K562 (cell line): Measurements from ENCODE around the gene DEF6. TPM values are rescaled to one million over a fixed set of nuclear protein-coding genes. Genes with fewer than 3 reads are reported as not detected.

Experiments used
- ARID1B ChIP-seq: fragments of 450-650 bp; IDR thresholded peaks from 2 replicates; pipeline ENCODE4 v1.6.1; 2016; ENCODE audit warnings: antibody characterized with exemption, mild to moderate bottlenecking, inconsistent platforms
- ARNT ChIP-seq, 2 experiments: fragments of 450-650 bp; IDR thresholded peaks; 2 replicates each; pipeline ENCODE4 v1.6.1; 2016; ENCODE audit warnings: mild to moderate bottlenecking in 1 of 2
- BACH1 ChIP-seq: fragments of 200-800 bp; sonication (Bioruptor generic); IDR thresholded peaks from 2 replicates; pipeline ENCODE4 v1.6.1; 2016; ENCODE audit warnings: missing genetic modification characterization, missing compliant biosample characterization
- CREB1 ChIP-seq, 2 experiments: sonication (generic) in 1 of 2; formaldehyde crosslinking in 1 of 2; IDR thresholded peaks; 2 replicates each; pipeline versions ENCODE4 v1.6.1 to v1.8.0; 2012 to 2022; ENCODE audit warnings: inconsistent platforms in 1 of 2, mild to moderate bottlenecking in 1 of 2, missing genetic modification reagents in 1 of 2, moderate library complexity in 1 of 2
- CREM ChIP-seq: IDR thresholded peaks from 2 replicates; pipeline ENCODE4 v1.6.1; 2014; ENCODE audit warnings: antibody characterized with exemption, low read depth
- HDAC1 ChIP-seq, 2 experiments: fragments of 450-650 bp; IDR thresholded peaks; 2 replicates each; pipeline ENCODE4 v1.6.1; 2016 to 2017; ENCODE audit warnings: inconsistent platforms in 1 of 2, mild to moderate bottlenecking in 1 of 2, moderate library complexity in 1 of 2
- JUND ChIP-seq, 2 experiments: IDR thresholded peaks; 2 replicates in 1 of 2; 3 replicates in 1 of 2; pipeline ENCODE4 v1.6.1; 2011; ENCODE audit warnings: borderline replicate concordance in 2 of 2, low read depth in 2 of 2, low read length in 2 of 2, improper control_type of control experiment in 1 of 2, missing biosample characterization in 1 of 2, missing genetic modification characterization in 1 of 2, missing genetic modification reagents in 1 of 2
- KLF6 ChIP-seq: fragments of 250-450 bp; sonication (Bioruptor Pico); IDR thresholded peaks from 2 replicates; pipeline ENCODE4 v1.4.0; 2020; ENCODE audit warnings: mild to moderate bottlenecking, moderate library complexity, borderline replicate concordance
- MAFF ChIP-seq: IDR thresholded peaks from 2 replicates; pipeline ENCODE4 v1.6.1; 2012; ENCODE audit warnings: low read length, improper control_type of control experiment
- MIER1 ChIP-seq: fragments of 450-650 bp; IDR thresholded peaks from 2 replicates; pipeline ENCODE4 v1.6.1; 2016; ENCODE audit warnings: antibody characterized with exemption, mild to moderate bottlenecking, low read depth
- MTF1 ChIP-seq: fragments of 250-450 bp; sonication (Bioruptor Pico); IDR thresholded peaks from 2 replicates; pipeline ENCODE4 v1.9.0; 2021; ENCODE audit warnings: moderate library complexity, mild to moderate bottlenecking, inconsistent platforms, borderline replicate concordance
- MYNN ChIP-seq, 2 experiments: sonication (generic); formaldehyde crosslinking in 1 of 2; IDR thresholded peaks; 2 replicates each; pipeline versions ENCODE4 v1.5.0 to v1.6.1; 2016 to 2020; ENCODE audit warnings: antibody characterized with exemption in 1 of 2, missing genetic modification reagents in 1 of 2
- POLR2A ChIP-seq: fragments of 450-650 bp; conservative IDR thresholded peaks from 2 replicates; pipeline ENCODE4 v1.6.1; 2016
- RBBP5 ChIP-seq: fragments of 200-600 bp; sonication (generic); IDR thresholded peaks from 2 replicates; pipeline ENCODE4 v1.6.1; 2012; ENCODE audit warnings: borderline replicate concordance, mild to moderate bottlenecking, low read length, control low read depth, inconsistent platforms; ENCODE audit not compliant: insufficient read depth, poor library complexity, severe bottlenecking
- SAP30 ChIP-seq: fragments of 200-600 bp; sonication (generic); IDR thresholded peaks from 2 replicates; pipeline ENCODE4 v1.6.1; 2012; ENCODE audit warnings: borderline replicate concordance, low read depth, mild to moderate bottlenecking, moderate library complexity, low read length, control low read depth, inconsistent platforms; ENCODE audit not compliant: insufficient read depth, poor library complexity, severe bottlenecking
- SETDB1 ChIP-seq: IDR thresholded peaks from one replicate; pipeline ENCODE4 v1.6.1; 2012; ENCODE audit warnings: low read length, control low read depth, inconsistent platforms
- SMAD2 ChIP-seq: fragments of 150-350 bp; IDR thresholded peaks from 2 replicates; pipeline ENCODE4 v1.6.1; 2014; ENCODE audit warnings: low read depth, mild to moderate bottlenecking, low read length
- TBP ChIP-seq: optimal IDR thresholded peaks from 2 replicates; pipeline ENCODE3; 2011; ENCODE audit warnings: low read depth, low read length, improper control_type of control experiment
- TEAD1 ChIP-seq, 2 experiments: fragments of 450-650 bp in 1 of 2; sonication (generic) in 1 of 2; formaldehyde crosslinking; IDR thresholded peaks; 2 replicates each; pipeline versions ENCODE4 v1.4.0 to v1.8.0; 2020 to 2022; ENCODE audit warnings: mild to moderate bottlenecking in 2 of 2, missing genetic modification reagents in 1 of 2
- U2AF1 ChIP-seq: fragments of 200-400 bp; formaldehyde crosslinking; optimal IDR thresholded peaks from 2 replicates; pipeline ENCODE3; 2017; ENCODE audit warnings: mild to moderate bottlenecking, low read depth, low read length, moderate library complexity
- ZNF134 ChIP-seq: fragments of 250-450 bp; sonication (Bioruptor Pico); conservative IDR thresholded peaks from 2 replicates; pipeline ENCODE4 v1.4.0; 2020
- ZNF282 ChIP-seq: sonication (generic); formaldehyde crosslinking; IDR thresholded peaks from 2 replicates; pipeline ENCODE4 v1.8.1; 2023; ENCODE audit warnings: missing genetic modification reagents
- polyA plus RNA-seq, 8 experiments: library from polyadenylated mRNA; depleted of rRNA in 4 of 8; stranded (reverse) in 5 of 8; unstranded in 3 of 8; fragments of >200 nt; fragmentation: Nextera tagmentation in 2 of 8; fragmentation: Illumina TruSeq in 1 of 8; extraction: Ambion mirVana in 2 of 8; extraction: Trizol in 1 of 8; gene quantifications; 2 replicates each; pipeline versions ENCODE4 v1.2.1 to v1.2.3, GENCODE V29; 2011 to 2014; ENCODE audit warnings: inconsistent platforms in 1 of 8, missing spikeins in 1 of 8
- total RNA-seq, 7 experiments: library from RNA; depleted of rRNA in 6 of 7; stranded (reverse); fragments of >200 nt in 6 of 7; fragmentation: Illumina TruSeq in 2 of 7; extraction: Trizol in 2 of 7; gene quantifications; 2 replicates each; pipeline versions ENCODE4 v1.2.1 to v1.2.3, GENCODE V29; 2011 to 2021; ENCODE audit warnings: low replicate concordance in 1 of 7
- TF ChIP-seq, protein P1 (sequence below): fragments of 250-450 bp; sonication (Bioruptor Pico); IDR thresholded peaks from 2 replicates; pipeline ENCODE4 v1.9.0; 2021; ENCODE audit warnings: mild to moderate bottlenecking
- TF ChIP-seq, protein P2 (sequence below): sonication (generic); formaldehyde crosslinking; IDR thresholded peaks from 2 replicates; pipeline ENCODE4 v1.9.0; 2022; ENCODE audit warnings: mild to moderate bottlenecking, missing genetic modification reagents
- TF ChIP-seq, protein P3 (sequence below): fragments of 450-650 bp; formaldehyde crosslinking; IDR thresholded peaks from 2 replicates; pipeline ENCODE4 v1.4.0; 2020; ENCODE audit warnings: mild to moderate bottlenecking, moderate library complexity
- TF ChIP-seq, protein P4 (sequence below): IDR thresholded peaks from 2 replicates; pipeline ENCODE4 v1.6.1; 2011; ENCODE audit not compliant: insufficient read length; ENCODE audit errors: extremely low read depth

Gene DEF6
- total and polyA plus RNA-seq, 9 of the 15 experiments (the other 6 are each of a cell fraction or from before 2014, with no cell fraction given) = 1.3 to 44.6 (median 22.7) TPM

DNA sequence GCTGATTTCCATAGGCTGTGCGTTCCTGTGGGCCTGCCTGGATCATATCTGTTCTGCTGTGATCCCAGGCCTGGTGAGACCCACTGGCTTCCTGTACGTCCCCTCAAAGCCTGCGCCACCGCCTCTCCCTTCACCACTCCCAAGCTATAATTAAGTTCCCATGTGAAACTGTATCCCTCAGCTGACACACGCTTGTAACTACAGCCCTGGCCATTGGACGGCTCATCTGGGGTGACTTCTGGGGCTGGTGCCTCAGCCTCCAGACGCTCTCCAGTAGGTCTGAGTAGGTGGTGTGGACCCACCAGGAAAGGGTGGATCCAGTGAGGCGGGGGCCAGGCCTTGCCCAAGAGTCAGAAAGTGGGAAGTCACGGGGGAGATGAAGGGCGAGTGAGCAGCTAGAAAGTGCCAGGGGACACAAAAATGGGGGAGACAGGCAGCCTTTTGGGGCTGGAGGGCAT lies 65.7 kb downstream of the DEF6 start (continued):
- TF ChIP-seq, protein P1, sequence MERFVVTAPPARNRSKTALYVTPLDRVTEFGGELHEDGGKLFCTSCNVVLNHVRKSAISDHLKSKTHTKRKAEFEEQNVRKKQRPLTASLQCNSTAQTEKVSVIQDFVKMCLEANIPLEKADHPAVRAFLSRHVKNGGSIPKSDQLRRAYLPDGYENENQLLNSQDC (CRISPR knock-in tag) = no peak
- TF ChIP-seq HDAC1 (IDR thresholded peaks at IDR 0.05) = peak in 1 of 2 experiments; percentile 74; a peak in 1 of 4 replicates
- no peak for TF ChIP-seq ZNF134
- TF ChIP-seq SAP30 = no peak
- no peak for TF ChIP-seq ZNF282 (CRISPR knock-in tag)
- TF ChIP-seq CREB1 (IDR thresholded peaks at IDR 0.05) = no peak
- no peak for TF ChIP-seq CREB1 (CRISPR knock-in tag; IDR thresholded peaks at IDR 0.05)
- TF ChIP-seq TBP = peak; percentile 71
- TF ChIP-seq POLR2A = peak; percentile 88
- no peak for TF ChIP-seq MTF1 (CRISPR knock-in tag)
- no peak for TF ChIP-seq MIER1
- no peak; the same call in 1 of the 2 replicates for TF ChIP-seq KLF6
- no peak for TF ChIP-seq U2AF1
- no peak for TF ChIP-seq SMAD2
- TF ChIP-seq ARID1B = peak; percentile 35
- TF ChIP-seq, protein P2, sequence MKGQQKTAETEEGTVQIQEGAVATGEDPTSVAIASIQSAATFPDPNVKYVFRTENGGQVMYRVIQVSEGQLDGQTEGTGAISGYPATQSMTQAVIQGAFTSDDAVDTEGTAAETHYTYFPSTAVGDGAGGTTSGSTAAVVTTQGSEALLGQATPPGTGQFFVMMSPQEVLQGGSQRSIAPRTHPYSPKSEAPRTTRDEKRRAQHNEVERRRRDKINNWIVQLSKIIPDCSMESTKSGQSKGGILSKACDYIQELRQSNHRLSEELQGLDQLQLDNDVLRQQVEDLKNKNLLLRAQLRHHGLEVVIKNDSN (CRISPR knock-in tag) = peak; percentile 80
- no peak for TF ChIP-seq SETDB1
- TF ChIP-seq RBBP5 = no peak
- TF ChIP-seq MAFF = no peak
- TF ChIP-seq MYNN (IDR thresholded peaks at IDR 0.05) = peak; percentile 81; the same call in 1 of the 2 replicates
- no peak for TF ChIP-seq MYNN (CRISPR knock-in tag; IDR thresholded peaks at IDR 0.05)
- peak; percentile 54 for TF ChIP-seq JUND (IDR thresholded peaks at IDR 0.05; ENCODE audit: borderline replicate concordance, low read depth, low read length)
- TF ChIP-seq JUND (tag; IDR thresholded peaks at IDR 0.05; ENCODE audit: borderline replicate concordance, low read depth, low read length) = peak; percentile 36; the same call in 1 of the 3 replicates
- TF ChIP-seq CREM = peak; percentile 73
- TF ChIP-seq, protein P3, sequence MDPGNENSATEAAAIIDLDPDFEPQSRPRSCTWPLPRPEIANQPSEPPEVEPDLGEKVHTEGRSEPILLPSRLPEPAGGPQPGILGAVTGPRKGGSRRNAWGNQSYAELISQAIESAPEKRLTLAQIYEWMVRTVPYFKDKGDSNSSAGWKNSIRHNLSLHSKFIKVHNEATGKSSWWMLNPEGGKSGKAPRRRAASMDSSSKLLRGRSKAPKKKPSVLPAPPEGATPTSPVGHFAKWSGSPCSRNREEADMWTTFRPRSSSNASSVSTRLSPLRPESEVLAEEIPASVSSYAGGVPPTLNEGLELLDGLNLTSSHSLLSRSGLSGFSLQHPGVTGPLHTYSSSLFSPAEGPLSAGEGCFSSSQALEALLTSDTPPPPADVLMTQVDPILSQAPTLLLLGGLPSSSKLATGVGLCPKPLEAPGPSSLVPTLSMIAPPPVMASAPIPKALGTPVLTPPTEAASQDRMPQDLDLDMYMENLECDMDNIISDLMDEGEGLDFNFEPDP (CRISPR knock-in tag) = 0 out of 2 replicates have a peak, but pooled peaks have one; percentile 57
- peak; percentile 41 to 87; a peak in 3 of 4 replicates for TF ChIP-seq ARNT (IDR thresholded peaks at IDR 0.05)
- no peak for TF ChIP-seq BACH1 (tag)
- TF ChIP-seq, protein P4, sequence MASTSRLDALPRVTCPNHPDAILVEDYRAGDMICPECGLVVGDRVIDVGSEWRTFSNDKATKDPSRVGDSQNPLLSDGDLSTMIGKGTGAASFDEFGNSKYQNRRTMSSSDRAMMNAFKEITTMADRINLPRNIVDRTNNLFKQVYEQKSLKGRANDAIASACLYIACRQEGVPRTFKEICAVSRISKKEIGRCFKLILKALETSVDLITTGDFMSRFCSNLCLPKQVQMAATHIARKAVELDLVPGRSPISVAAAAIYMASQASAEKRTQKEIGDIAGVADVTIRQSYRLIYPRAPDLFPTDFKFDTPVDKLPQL = no peak
- peak in 1 of 2 experiments; percentile 46; a peak in 1 of 4 replicates for TF ChIP-seq TEAD1 (CRISPR knock-in tag; IDR thresholded peaks at IDR 0.05)
